NCI-H128 (cell line): ENCODE results near the gene WDR81.
"Not testable (repeated sequence)": the region's sequence is repeated elsewhere in the genome, so short reads cannot be mapped to it uniquely, and the experiment has no call there.

Experiments
- DNase-seq: peaks from one replicate; lab custom pipeline; 2025; ENCODE audit not compliant: unreplicated experiment; lab: John Stamatoyannopoulos, UW

WDR81 gene

GRCh38 chr17:1753767-1754429 is 29.4 kb downstream of the WDR81 start:
- DNase-seq: no peak

DNA sequence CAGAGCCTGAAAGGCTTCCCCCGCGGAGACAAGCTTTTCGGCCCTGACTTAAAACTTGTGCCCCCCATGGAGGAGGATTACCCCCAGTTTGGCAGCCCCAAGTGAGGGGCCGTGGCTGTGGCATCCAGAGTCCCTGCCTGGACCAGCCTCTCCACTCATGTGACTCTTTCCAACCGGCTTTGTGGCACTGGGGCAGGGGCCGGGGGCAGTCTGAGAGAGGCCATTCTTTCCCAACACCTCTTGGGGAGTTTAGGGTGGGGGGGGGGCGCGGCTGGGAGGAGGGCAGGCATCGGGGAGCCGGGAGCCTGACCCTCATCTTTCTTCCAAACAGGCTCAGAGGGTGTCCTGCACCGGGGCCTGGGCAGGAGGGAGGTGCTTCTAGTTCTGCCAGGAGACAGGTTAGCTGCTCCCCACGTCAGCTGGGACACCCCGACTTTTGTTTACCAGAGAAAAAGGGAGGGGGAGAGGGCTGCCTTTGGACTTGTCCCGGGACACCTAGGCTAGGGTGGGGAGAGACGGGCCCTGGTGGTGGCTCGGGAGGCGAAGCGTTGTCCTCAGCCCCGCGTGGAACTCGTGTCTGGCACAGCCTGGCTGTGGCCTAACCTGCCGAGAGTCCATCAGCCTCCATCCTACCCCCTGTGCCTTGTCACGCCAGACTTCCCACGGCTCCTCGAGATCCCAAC is 30.1 kb downstream of the WDR81 start:
- DNase-seq: no peak

DNA sequence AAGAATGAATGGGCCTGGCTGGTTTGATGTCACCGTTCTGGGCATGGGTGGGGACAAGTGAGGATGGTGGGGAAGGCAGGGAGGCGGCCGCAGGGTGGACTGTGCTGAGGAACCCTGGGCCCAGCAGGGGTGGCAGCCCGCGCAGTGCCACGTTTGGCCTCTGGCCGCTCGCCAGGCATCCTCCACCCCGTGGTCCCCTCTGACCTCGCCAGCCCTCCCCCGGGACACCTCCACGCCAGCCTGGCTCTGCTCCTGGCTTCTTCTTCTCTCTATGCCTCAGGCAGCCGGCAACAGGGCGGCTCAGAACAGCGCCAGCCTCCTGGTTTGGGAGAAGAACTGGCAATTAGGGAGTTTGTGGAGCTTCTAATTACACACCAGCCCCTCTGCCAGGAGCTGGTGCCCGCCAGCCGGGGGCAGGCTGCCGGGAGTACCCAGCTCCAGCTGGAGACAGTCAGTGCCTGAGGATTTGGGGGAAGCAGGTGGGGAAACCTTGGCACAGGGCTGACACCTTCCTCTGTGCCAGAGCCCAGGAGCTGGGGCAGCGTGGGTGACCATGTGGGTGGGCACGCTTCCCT is 30.8 kb downstream of the WDR81 start:
- no peak for DNase-seq

- no peak for DNase-seq
These were observed 31.3 kb downstream of the WDR81 start for GRCh38 chr17:1755827-1756262.

- no peak for DNase-seq
These were observed 34.3 kb downstream of the WDR81 start for GRCh38 chr17:1758807-1759206.

DNA sequence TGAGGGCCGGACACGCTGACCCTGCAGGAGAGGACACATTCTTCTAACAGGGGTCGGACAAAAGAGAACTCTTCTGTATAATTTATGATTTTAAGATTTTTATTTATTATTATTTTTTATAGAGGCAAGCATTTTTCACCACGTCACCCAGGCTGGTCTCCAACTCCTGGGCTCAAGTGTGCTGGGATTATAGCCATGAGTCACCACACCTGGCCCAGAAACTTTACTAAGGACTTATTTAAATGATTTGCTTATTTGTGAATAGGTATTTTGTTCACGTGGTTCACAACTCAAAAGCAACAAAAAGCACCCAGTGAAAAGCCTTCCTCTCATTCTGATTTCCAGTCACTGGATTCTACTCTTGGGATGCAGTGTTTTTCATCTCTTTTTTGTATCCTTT is 35.0 kb downstream of the WDR81 start:
- DNase-seq: no peak

DNA sequence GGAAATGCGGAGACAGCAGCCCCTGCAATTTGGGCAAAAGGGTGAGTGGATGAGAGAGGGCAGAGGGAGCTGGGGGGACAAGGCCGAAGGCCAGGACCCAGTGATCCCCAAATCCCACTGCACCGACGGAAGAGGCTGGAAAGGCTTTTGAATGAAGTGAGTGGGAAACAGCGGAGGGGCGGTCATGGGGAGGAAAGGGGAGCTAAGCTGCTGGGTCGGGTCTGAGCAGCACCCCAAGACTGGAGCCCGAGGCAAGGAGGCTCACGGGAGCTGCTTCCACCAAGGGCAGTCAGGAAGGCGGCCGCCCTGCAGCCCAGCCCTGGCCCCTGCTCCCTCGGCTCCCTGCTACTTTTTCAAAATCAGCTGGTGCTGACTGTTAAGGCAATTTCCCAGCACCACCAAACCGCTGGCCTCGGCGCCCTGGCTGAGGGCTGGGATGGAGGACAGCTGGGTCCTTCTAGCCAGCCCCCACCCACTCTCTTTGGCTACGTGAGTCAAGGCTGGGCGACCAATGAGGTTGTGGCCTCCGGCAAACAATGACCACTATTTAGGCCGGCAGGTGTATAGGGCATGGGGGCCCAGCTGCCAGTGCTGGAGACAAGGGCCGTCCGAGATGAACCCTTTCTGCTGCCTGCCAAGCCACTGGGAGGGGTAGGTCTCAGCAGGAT is 37.9 kb downstream of the WDR81 start:
- no peak for DNase-seq

DNA sequence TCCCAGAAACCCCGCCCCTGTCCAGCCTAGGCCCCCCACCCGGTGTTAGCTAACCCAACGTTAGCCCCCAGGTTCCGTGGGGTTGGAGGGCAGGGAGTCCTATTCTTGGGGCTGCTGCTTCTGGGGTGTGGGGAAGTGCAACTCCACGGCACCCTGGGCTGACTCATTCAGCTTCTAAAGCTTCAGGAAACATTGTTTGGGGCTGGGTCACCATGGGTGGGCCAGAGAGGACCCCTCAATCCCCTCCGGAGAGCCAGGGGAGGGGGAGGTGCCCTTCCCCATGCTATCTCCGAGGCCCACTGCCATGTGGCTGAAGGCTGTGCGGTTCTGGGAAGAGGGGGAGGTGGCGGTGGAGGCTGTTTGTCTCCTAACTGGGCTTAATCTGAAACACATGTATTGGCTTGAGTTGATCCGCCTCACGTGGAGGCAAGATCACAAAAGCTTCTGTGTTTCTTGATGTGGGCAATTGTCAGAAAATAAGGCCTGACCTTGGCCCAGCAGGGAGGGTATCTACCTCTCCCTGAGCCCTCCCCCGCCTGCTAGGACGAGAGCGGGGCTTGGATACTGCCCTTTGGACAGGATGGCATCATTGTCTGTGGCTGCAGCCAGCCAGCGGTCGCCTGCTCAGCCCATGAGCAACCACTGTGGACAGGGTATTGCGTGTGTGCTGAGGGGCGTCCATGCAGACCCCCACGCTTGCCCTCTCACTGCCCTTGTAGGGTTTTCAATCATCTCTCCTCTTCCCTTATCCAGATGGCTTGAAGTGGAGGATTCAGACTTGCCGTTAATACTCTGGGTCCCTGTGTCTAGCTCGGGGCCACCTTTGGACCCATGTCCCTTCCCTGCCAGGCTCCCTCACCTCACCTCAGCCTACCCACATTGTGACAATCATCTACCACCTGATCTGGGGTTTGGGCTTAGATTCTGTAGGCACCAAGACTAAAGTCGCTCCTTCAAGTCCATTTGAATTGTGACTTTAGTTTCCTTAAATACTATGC is 38.7 kb downstream of the WDR81 start:
- no peak for DNase-seq

DNA sequence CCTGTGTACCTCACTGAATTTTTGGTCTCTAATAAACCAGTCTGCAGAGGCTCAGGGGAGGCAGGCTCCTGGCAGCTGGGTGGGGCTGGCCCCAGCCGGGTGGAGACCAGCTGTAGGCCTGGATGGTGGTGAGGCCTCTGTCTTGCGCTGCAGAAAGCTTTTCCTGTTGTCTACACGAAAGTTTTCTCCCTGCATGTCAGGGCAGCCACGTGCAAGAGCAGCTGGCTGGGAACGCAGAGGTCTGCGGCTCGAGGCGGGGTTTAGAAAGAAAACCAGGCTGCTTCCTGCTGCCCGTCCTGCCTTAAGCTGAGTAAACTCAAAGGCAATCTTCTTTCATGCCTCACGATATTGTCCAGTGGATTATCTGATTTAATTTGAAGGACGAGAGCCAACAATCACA is 39.8 kb downstream of the WDR81 start:
- no peak for DNase-seq

DNA sequence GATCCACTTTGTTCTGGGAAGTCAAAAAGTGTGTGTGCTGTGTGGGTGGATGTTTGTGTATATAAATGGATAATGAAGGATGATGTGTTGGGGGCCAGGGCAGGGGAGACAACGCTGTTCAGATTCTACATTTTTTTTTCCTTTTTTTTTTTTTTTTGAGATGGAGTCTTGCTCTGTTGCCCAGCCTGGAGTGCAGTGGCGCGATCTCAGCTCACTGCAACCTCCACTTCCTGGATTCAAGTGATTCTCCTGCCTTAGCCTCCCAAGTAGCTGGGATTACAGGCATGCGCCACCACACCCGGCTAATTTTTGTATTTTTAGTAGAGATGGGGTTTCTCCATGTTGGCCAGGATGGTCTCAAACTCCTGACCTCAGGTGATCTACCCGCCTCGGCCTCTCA is 40.2 kb downstream of the WDR81 start:
- DNase-seq: not testable (repeated sequence)

DNA sequence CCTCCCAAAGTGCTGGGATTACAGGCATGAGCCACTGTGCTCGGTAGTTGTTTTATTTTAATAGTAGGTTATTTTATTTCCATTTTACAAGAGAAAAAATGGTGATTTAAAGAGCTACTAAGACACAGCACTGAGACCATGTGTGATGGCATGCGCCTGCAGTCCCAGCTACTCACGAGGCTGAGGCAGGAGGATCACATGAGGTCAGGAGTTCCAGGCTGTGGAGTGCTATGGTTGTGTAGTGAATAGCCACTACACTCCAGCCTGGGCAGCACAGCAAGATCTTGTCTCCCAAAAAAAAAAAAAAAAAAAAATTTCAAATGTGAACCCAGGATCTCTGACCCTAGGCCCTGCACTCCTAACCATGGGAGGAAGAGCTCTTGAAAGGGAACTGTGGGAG is 41.1 kb downstream of the WDR81 start:
- DNase-seq: no peak

DNA sequence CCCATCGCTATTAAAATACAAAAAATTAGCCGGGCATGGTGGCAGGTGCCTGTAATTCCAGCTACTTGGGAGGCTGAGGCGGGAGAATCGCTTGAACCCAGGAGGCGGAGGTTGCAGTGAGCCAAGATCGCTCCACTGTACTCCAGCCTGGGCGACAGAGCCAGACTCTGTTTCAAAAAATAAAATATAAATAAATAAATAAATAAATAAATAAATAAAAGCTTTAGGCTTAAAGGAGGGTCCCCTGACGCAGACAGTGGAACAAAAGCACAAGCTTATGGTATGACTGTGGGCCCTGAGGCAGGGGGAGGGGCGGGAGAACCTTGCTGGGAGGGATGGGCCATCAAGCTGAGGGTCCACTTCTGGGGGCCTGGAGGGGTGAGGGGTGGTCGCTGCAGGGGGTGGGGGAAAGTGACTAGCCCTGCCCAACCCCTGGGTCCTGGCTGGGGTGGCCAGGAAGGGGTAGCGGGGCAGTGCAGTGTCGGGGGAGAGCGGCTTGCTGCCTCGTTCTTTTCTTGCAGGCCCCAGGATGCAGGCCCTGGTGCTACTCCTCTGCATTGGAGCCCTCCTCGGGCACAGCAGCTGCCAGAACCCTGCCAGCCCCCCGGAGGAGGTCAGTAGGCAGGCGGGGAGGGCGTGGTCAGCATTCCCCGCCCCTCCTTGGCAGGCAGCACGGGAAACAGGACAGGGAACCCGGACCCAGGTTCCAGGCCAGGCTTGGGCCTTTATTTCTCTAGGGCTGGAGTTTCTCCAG is 42.1 kb downstream of the WDR81 start:
- no peak for DNase-seq

DNA sequence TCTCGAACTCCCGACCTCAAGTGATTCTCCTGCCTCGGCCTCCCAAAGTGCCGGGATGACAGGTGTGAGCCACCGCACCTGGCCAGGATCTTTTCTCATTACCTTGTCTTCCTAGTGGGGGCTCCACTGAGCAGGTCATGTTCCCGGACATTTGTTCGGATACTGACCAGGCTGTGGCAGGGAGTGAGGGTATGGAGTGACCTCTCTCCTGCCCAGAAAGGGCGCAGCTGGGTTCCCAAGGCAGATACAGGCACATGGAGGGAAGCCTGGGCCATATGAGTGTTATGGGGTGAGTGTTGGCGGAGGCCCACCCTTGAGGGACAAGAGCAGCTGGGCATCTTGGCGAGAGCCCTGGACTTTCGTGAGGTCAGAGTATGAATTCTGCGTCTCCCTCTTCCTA is 42.9 kb downstream of the WDR81 start:
- DNase-seq: no peak

DNA sequence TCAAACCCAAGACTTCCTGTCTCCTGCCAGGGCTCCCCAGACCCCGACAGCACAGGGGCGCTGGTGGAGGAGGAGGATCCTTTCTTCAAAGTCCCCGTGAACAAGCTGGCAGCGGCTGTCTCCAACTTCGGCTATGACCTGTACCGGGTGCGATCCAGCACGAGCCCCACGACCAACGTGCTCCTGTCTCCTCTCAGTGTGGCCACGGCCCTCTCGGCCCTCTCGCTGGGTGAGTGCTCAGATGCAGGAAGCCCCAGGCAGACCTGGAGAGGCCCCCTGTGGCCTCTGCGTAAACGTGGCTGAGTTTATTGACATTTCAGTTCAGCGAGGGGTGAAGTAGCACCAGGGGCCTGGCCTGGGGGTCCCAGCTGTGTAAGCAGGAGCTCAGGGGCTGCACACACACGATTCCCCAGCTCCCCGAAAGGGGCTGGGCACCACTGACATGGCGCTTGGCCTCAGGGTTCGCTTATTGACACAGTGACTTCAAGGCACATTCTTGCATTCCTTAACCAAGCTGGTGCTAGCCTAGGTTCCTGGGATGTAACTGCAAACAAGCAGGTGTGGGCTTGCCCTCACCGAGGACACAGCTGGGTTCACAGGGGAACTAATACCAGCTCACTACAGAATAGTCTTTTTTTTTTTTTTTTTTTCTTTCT is 45.4 kb downstream of the WDR81 start:
- DNase-seq: no peak

GRCh38 chr17:1773000-1773695 is 48.6 kb downstream of the WDR81 start:
- not testable (repeated sequence) for DNase-seq

DNA sequence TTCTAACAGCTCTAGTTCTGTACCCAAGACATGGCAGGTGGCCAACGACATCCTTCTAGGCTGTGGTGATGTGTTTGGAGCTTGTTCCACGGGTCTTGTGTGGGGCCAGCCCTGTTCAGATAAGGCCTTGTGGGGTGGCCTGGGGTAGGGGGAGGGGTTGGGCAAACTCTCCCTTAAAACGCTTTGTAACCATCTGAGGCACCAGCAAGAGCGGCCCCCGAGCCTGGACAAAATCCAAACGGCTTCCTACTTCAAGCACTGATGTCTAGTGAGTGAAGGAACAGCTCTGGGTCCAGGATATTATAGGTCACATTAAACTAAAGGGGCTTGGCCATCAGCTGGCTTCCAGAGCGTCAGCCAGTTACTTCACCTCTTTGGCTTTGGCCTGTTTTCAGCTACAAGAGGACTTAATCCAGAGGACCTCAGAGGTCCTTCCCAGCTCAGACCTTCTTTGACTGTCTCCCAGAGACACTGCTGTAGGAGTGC is 49.2 kb downstream of the WDR81 start:
- no peak for DNase-seq

GRCh38 chr17:1774390-1775176 is 50.1 kb downstream of the WDR81 start:
- no peak for DNase-seq

DNA sequence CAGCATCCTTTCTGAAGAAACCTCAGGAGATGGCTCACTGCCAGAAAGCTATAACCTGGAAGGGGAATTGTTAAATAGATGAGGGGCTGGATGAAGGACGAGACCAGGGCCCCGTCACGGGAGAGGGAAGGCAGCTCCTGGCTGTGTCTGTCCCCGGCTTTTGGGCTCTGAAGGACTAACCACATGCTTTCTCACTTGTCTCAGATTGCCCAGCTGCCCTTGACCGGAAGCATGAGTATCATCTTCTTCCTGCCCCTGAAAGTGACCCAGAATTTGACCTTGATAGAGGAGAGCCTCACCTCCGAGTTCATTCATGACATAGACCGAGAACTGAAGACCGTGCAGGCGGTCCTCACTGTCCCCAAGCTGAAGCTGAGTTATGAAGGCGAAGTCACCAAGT is 51.8 kb downstream of the WDR81 start:
- DNase-seq: no peak
